ENCODE results near the gene SKIC3.

The SKIC3 gene

DNA sequence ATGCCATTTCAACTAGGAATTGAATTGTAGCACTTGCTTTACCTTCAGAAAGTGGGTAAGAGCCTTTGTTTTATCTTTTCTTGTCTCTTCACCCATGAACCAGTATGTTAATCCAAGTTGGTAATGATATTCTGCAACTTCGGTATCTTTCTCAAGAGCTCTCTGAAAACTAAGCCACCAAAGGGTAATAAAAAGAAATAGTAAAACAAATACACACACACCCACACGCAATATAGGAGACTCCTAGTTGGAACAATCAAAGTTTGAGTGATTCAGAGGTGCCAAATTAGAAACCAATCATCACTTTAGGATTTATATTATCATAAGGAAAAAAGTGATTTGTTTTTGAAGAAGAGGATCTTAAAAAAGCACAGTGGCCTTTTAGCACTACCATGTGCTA lies 30.4 kb downstream of the SKIC3 start:
- H3K27ac ChIP-seq (ENCODE audit: low read length), result no peak overlapping the region
- H3K79me2 ChIP-seq (ENCODE audit: insufficient read depth, low read length), result no peaks in the 10 kb centered on the region
- no peak overlapping the region for H3K9ac ChIP-seq (ENCODE audit: low read depth, low read length)
- no peaks in the 10 kb centered on the region for H4K20me1 ChIP-seq (ENCODE audit: insufficient read depth, low read length)
- DNase-seq (no peak), ATAC-seq (ENCODE audit: insufficient read depth, low read depth) (no peak)
- no peaks in the 10 kb centered on the region for H3K4me1 ChIP-seq (ENCODE audit: insufficient read depth, low read length)
- no peak overlapping the region for H2AFZ ChIP-seq (ENCODE audit: low read depth, low read length)
- no peak overlapping the region for H3K4me2 ChIP-seq (ENCODE audit: insufficient read depth, low read length)
- no peak overlapping the region for H3K4me3 ChIP-seq (ENCODE audit: low read depth in 1 of 2, low read length in 2 of 2)
- peaks cover 86% of the 10 kb centered on the region for H3K36me3 ChIP-seq (ENCODE audit: insufficient read depth, low read length)
- no peaks in the 10 kb centered on the region for H3K27me3 ChIP-seq (ENCODE audit: insufficient read depth, low read length, poor library complexity)
- no peak for TF ChIP-seq EZH2 (IDR thresholded peaks at IDR 0.05; ENCODE audit: borderline replicate concordance, low read depth, low read length, severe bottlenecking)
- TF ChIP-seq, protein P1, sequence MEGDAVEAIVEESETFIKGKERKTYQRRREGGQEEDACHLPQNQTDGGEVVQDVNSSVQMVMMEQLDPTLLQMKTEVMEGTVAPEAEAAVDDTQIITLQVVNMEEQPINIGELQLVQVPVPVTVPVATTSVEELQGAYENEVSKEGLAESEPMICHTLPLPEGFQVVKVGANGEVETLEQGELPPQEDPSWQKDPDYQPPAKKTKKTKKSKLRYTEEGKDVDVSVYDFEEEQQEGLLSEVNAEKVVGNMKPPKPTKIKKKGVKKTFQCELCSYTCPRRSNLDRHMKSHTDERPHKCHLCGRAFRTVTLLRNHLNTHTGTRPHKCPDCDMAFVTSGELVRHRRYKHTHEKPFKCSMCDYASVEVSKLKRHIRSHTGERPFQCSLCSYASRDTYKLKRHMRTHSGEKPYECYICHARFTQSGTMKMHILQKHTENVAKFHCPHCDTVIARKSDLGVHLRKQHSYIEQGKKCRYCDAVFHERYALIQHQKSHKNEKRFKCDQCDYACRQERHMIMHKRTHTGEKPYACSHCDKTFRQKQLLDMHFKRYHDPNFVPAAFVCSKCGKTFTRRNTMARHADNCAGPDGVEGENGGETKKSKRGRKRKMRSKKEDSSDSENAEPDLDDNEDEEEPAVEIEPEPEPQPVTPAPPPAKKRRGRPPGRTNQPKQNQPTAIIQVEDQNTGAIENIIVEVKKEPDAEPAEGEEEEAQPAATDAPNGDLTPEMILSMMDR (IDR thresholded peaks at IDR 0.05; ENCODE audit: borderline replicate concordance, extremely low read depth, low read length, poor library complexity, severe bottlenecking), result no peak
- H3K9me3 ChIP-seq (ENCODE audit: insufficient read depth, low read length, severe bottlenecking), result no peaks in the 10 kb centered on the region

DNA sequence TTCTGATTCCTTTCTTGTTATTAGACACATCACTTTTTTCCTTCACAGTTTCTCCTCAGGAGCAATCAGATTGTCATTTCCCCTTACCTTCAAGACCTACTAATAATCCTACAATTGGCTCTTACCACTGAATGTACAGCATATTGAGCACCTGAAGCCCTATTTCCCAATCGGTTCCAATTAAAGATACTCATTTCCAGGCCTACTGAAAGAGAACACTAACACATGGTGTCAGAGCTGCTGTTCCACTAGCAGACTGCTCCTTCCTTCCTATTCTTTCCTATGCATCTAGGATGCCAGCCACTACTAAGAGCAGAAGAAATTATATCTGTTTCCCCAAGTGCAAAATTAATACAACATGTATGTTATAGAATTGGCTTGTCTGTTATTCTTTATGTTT lies 34.6 kb downstream of the SKIC3 start:
- H2AFZ ChIP-seq (ENCODE audit: low read depth, low read length), result no peak overlapping the region
- ATAC-seq (ENCODE audit: insufficient read depth, low read depth), result no peak
- H3K4me1 ChIP-seq (ENCODE audit: insufficient read depth, low read length), result no peaks in the 10 kb centered on the region
- H3K9me3 ChIP-seq (ENCODE audit: insufficient read depth, low read length, severe bottlenecking), result no peaks in the 10 kb centered on the region
- H3K79me2 ChIP-seq (ENCODE audit: insufficient read depth, low read length), result no peaks in the 10 kb centered on the region
- no peak for TF ChIP-seq EZH2 (IDR thresholded peaks at IDR 0.05; ENCODE audit: borderline replicate concordance, low read depth, low read length, severe bottlenecking)
- TF ChIP-seq, protein P1 (IDR thresholded peaks at IDR 0.05; ENCODE audit: borderline replicate concordance, extremely low read depth, low read length, poor library complexity, severe bottlenecking), result no peak
- peaks cover 82% of the 10 kb centered on the region for H3K36me3 ChIP-seq (ENCODE audit: insufficient read depth, low read length)
- no peak overlapping the region for H3K27ac ChIP-seq (ENCODE audit: low read length)
- no peak for DNase-seq
- H3K9ac ChIP-seq (ENCODE audit: low read depth, low read length), result no peak overlapping the region
- H3K4me2 ChIP-seq (ENCODE audit: insufficient read depth, low read length), result no peak overlapping the region
- no peaks in the 10 kb centered on the region for H3K27me3 ChIP-seq (ENCODE audit: insufficient read depth, low read length, poor library complexity)
- no peaks in the 10 kb centered on the region for H4K20me1 ChIP-seq (ENCODE audit: insufficient read depth, low read length)
- H3K4me3 ChIP-seq (ENCODE audit: low read depth in 1 of 2, low read length in 2 of 2), result no peak overlapping the region

DNA sequence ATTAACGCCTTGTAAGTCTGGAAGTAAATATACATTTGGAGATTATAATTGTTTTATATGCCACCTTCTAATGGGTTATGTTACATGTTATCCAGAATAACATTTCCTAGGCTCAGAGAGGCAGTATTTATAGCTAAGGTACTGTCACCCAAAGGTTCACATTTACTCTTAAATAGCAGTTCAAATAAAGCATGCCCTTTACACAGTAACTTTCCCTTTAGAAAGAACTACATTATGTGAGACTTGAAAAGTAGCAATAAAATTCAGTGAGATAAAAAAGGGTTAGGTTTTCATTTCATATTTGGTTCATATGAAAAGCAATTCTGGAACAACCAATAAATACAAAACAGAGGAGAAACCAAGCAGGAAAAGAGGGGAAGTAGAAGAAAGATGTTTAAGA lies 35.1 kb downstream of the SKIC3 start:
- Histone ChIP-seq H2AFZ (ENCODE audit: low read depth, low read length) (no peak overlapping the region), H3K36me3 (ENCODE audit: insufficient read depth, low read length) (peaks cover 82% of the 10 kb centered on the region), H3K27me3 (ENCODE audit: insufficient read depth, low read length, poor library complexity) (no peaks in the 10 kb centered on the region), H3K4me2 (ENCODE audit: insufficient read depth, low read length) (no peak overlapping the region), H3K27ac (ENCODE audit: low read length) (no peak overlapping the region), H3K4me3 (ENCODE audit: low read depth in 1 of 2, low read length in 2 of 2) (no peak overlapping the region), H3K79me2 (ENCODE audit: insufficient read depth, low read length) (no peaks in the 10 kb centered on the region), H3K9me3 (ENCODE audit: insufficient read depth, low read length, severe bottlenecking) (no peaks in the 10 kb centered on the region), H3K9ac (ENCODE audit: low read depth, low read length) (no peak overlapping the region), H3K4me1 (ENCODE audit: insufficient read depth, low read length) (no peaks in the 10 kb centered on the region), H4K20me1 (ENCODE audit: insufficient read depth, low read length) (no peaks in the 10 kb centered on the region)
- ATAC-seq (ENCODE audit: insufficient read depth, low read depth), result no peak
- TF ChIP-seq, protein P1 (IDR thresholded peaks at IDR 0.05; ENCODE audit: borderline replicate concordance, extremely low read depth, low read length, poor library complexity, severe bottlenecking), result no peak
- TF ChIP-seq EZH2 (IDR thresholded peaks at IDR 0.05; ENCODE audit: borderline replicate concordance, low read depth, low read length, severe bottlenecking), result no peak
- DNase-seq, result no peak

DNA sequence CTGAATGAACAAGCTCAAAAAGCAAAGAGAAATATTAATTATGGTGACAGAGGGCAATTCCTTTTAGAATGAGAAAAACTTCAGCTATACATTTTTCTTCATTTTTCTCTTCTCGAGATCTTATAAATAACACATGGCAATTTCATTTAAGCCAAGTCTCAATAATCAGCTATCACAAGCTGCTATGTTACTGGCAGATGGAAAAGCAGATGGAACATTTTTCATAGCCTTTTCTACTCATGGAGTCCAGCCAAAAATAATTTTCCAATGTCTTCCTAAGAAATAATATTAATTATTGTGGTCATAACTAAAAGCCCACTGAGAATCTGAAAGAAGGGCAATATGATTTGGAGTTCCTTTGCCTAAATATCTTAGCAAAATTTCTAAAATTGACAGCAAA lies 35.6 kb downstream of the SKIC3 start:
- Histone ChIP-seq H3K27ac (ENCODE audit: low read length) (no peak overlapping the region), H3K9me3 (ENCODE audit: insufficient read depth, low read length, severe bottlenecking) (no peaks in the 10 kb centered on the region), H3K4me2 (ENCODE audit: insufficient read depth, low read length) (no peak overlapping the region), H3K4me1 (ENCODE audit: insufficient read depth, low read length) (no peaks in the 10 kb centered on the region), H3K4me3 (ENCODE audit: low read depth in 1 of 2, low read length in 2 of 2) (no peak overlapping the region), H2AFZ (ENCODE audit: low read depth, low read length) (no peak overlapping the region), H3K9ac (ENCODE audit: low read depth, low read length) (no peak overlapping the region), H3K79me2 (ENCODE audit: insufficient read depth, low read length) (no peaks in the 10 kb centered on the region), H4K20me1 (ENCODE audit: insufficient read depth, low read length) (no peaks in the 10 kb centered on the region), H3K27me3 (ENCODE audit: insufficient read depth, low read length, poor library complexity) (no peaks in the 10 kb centered on the region), H3K36me3 (ENCODE audit: insufficient read depth, low read length) (peaks cover 82% of the 10 kb centered on the region)
- DNase-seq (no peak), ATAC-seq (ENCODE audit: insufficient read depth, low read depth) (no peak)
- no peak for TF ChIP-seq EZH2 (IDR thresholded peaks at IDR 0.05; ENCODE audit: borderline replicate concordance, low read depth, low read length, severe bottlenecking)
- TF ChIP-seq, protein P1 (IDR thresholded peaks at IDR 0.05; ENCODE audit: borderline replicate concordance, extremely low read depth, low read length, poor library complexity, severe bottlenecking), result no peak
